HG03095 (cell line): ENCODE measurements around the gene ZNF8.
"Not testable (repeated sequence)": the region's sequence is repeated elsewhere in the genome, so short reads cannot be mapped to it uniquely, and the experiment has no call there.

ENCODE experiments used
- ATAC-seq: cut with Tn5 transposase; IDR thresholded peaks from one replicate; pipeline ENCODE4 v1.9.1; 2021; ENCODE audit warnings: moderate library complexity; ENCODE audit not compliant: unreplicated experiment

Gene ZNF8

GRCh38 chr19:58278541-58279041 is at the start of gene ZNF8:
TSS of gene ZNF8 (plus strand) at chr19:58278955. CDS start at chr19:58279082, 127 bp downstream.
- ATAC-seq: peak; percentile 96

- ATAC-seq: no peak
Measured at GRCh38 chr19:58229255-58229639, 49.5 kb upstream of the ZNF8 start.

- ATAC-seq: no peak
Measured at GRCh38 chr19:58237324-58237723, 41.4 kb upstream of the ZNF8 start.

- no peak for ATAC-seq
Measured at GRCh38 chr19:58243351-58243750, 35.4 kb upstream of the ZNF8 start.

- no peak for ATAC-seq
Measured at GRCh38 chr19:58248886-58249285, 29.9 kb upstream of the ZNF8 start.

GRCh38 chr19:58252102-58252685 is 26.6 kb upstream of the ZNF8 start:
- no peak for ATAC-seq

- ATAC-seq: not testable (repeated sequence)
Measured at GRCh38 chr19:58258259-58258658, 20.5 kb upstream of the ZNF8 start.

- ATAC-seq: no peak
Measured at GRCh38 chr19:58261600-58261967, 17.2 kb upstream of the ZNF8 start.

- no peak for ATAC-seq
Measured at GRCh38 chr19:58261968-58262921, 16.5 kb upstream of the ZNF8 start.

GRCh38 chr19:58262922-58263296 is 15.8 kb upstream of the ZNF8 start:
- no peak for ATAC-seq

- no peak for ATAC-seq
Measured at GRCh38 chr19:58265100-58265499, 13.7 kb upstream of the ZNF8 start.

GRCh38 chr19:58268344-58268743 is 10.4 kb upstream of the ZNF8 start:
- ATAC-seq: no peak

- no peak for ATAC-seq
Measured at GRCh38 chr19:58274771-58275201, 4.0 kb upstream of the ZNF8 start.

GRCh38 chr19:58275564-58275963 is 3.2 kb upstream of the ZNF8 start:
- no peak for ATAC-seq

GRCh38 chr19:58277197-58277596 is 1.6 kb upstream of the ZNF8 start:
- no peak for ATAC-seq

- ATAC-seq: no peak
Measured at GRCh38 chr19:58277748-58278540, 811 bp upstream of the ZNF8 start.

GRCh38 chr19:58279042-58279924 is 528 bp downstream of the ZNF8 start:
- ATAC-seq: peak; percentile 27

GRCh38 chr19:58279925-58280316 is 1.2 kb downstream of the ZNF8 start:
- no peak for ATAC-seq

GRCh38 chr19:58284199-58284598 is 5.4 kb downstream of the ZNF8 start:
- ATAC-seq: no peak

- ATAC-seq: no peak
Measured at GRCh38 chr19:58291943-58292342, 13.2 kb downstream of the ZNF8 start.
